Placental pericyte (primary cell): ENCODE data around the gene B4GALT1. TPM values are rescaled to one million over a fixed set of nuclear protein-coding genes. Genes with fewer than 3 reads are reported as not detected.

Experiments used
- small RNA-seq: library from RNA; depleted of rRNA; stranded (forward); fragments of <200 nt; gene quantifications from one replicate; pipeline ENCODE3, GENCODE V24; 2012; ENCODE audit warnings: low replicate concordance
- total RNA-seq: library from RNA; depleted of rRNA; stranded (reverse); fragments of >200 nt; gene quantifications from 2 replicates; pipeline ENCODE4 v1.2.3, GENCODE V29; 2012

Gene B4GALT1, protein sequence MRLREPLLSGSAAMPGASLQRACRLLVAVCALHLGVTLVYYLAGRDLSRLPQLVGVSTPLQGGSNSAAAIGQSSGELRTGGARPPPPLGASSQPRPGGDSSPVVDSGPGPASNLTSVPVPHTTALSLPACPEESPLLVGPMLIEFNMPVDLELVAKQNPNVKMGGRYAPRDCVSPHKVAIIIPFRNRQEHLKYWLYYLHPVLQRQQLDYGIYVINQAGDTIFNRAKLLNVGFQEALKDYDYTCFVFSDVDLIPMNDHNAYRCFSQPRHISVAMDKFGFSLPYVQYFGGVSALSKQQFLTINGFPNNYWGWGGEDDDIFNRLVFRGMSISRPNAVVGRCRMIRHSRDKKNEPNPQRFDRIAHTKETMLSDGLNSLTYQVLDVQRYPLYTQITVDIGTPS
- total RNA-seq: 45.5 and 52.0 TPM in 2 replicates

DNA sequence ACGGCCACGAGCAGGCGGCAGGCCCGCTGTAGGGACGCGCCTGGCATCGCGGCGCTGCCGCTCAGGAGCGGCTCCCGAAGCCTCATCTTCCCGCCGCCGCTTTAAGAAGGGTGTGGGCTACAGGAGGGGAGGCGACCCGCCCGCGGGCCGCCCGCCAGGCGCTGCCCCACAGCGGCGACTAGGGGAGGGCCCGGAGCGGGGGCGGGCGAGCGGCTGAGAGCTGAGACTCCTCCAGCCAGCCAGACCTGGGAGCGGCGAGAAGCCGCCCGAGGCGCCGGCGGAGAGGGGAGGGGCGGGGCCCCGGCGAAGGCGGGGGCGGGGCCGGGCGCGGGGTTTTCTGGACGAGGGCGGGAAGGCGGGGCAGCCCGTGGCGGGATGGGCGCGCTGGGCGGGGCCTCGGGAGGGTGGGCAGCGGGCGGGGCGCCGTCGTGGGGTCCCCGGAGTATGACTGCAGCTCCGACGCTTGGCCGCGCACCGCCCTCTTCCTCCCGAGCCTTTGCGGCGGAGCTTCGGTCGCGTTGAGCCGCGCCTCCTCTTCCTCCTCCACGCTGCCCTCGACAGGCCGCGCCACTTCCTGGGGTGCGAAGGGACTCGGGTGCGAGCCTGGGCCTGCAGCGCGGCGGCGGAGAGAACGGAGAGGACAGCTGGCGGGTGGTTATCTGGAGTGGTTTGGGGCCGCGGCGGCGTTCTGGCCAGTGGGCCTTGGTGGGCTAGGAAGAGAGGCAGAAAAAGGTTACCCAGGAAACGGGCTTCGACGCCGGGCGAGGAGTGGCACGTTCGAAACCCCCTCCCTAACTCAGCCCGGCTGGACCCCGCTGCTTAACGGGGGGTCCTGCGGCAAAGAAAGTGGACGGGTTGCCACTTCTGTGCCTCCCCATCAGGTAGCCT, at the start of gene B4GALT1:
B4GALT1 (minus strand) TSS at position 253 of the 888 bp plus-strand sequence; CDS start at position 86, 167 bp downstream.

DNA sequence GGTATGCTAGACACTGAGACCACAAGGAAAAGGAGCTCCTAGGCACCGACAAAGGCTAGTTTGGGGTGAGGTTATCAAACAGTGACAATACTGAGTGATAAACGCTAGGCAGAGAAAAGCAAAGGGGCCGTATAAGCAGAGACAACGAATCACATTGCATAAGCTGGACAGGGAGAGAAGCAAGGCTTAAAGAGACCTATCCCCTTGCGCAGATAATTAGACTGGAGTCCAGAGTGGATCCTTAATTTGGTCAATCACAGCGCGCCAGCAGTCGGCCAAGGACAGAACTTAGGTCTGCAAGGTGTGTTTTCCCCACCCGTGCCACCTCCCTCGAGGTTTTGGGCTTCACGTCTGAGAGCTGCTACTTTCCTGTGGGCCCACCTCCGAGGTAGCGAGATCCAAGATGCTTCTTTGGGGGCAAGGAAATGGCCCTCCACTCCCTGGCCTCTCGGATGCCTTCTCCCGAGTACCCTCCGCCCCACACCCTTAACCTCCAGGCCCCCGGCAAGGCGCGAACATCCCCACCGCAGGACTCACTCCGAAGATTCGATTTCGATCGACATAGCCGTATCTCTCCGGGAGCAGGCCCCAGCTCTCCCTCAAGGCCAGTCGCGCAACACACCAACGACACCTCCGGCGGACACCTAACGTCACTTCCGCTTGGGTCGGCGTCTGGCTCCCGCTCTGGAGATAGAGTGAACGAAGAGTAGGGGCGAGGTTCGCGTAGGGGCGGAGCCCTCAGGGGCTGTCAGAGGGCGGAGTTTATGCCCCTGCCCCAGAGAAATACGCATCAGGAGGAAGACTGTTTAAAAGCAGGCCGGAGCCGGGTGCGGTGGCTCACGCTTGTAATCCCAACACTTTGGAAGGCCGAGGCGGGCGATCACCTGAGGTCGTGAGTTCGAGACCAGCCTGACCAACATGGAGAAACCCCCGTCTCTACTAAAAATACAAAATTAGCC, 90.8 kb downstream of the B4GALT1 start, which contains the start of gene SMU1:
SMU1 (minus strand) TSS at position 629 of the 959 bp plus-strand sequence; CDS start at position 563, 66 bp downstream.

Small RNAs within 50 kb of the gene (small RNA-seq; reads per million reads assigned to genes)
- gene RNU4ATAC15P: not detected

Other genes with a start within 250 kb of the B4GALT1 start
- gene APTX, start 165.7 kb downstream of the B4GALT1 start, total RNA-seq: 31.6 and 42.2 TPM in 2 replicates
- gene DNAJA1, start 142.1 kb downstream of the B4GALT1 start, total RNA-seq: 60.6 and 105 TPM in 2 replicates
- gene SMU1, start 90.7 kb downstream of the B4GALT1 start, total RNA-seq: 20.6 and 31.9 TPM in 2 replicates
- gene SPINK4, start 72.8 kb upstream of the B4GALT1 start, total RNA-seq: 1.3 and 1.8 TPM in 2 replicates
- gene BAG1, start 97.4 kb upstream of the B4GALT1 start, total RNA-seq: 25.2 and 65.2 TPM in 2 replicates
- 61.8 and 111 TPM in 2 replicates for gene CHMP5, start 97.7 kb upstream of the B4GALT1 start, total RNA-seq
- gene NFX1, start 123.2 kb upstream of the B4GALT1 start, total RNA-seq: 34.2 and 37.4 TPM in 2 replicates
- gene AQP7, start 235.2 kb upstream of the B4GALT1 start, total RNA-seq: 0.44 TPM in 1 of 2 replicates, not detected in the other